ENCODE data around the gene WNK4. TPM values are rescaled to one million over a fixed set of nuclear protein-coding genes. Genes with fewer than 3 reads are reported as not detected.

Gene WNK4
- total and polyA plus RNA-seq, 9 of the 15 experiments (the other 6 are each of a cell fraction or from before 2014, with no cell fraction given), result 0.32 to 25.8 (median 4.5) TPM

- TF ChIP-seq CTCF (IDR thresholded peaks at IDR 0.05 in 2 of 3, conservative IDR thresholded peaks at IDR 0.05 in 1 of 3; ENCODE audit: insufficient read depth in 2 of 3, low read depth in 1 of 3, low read length in 3 of 3) (peak in 1 of 3 experiments; percentile 29; a peak in 2 of 6 replicates), BHLHE40 (IDR thresholded peaks at IDR 0.05; ENCODE audit: low read length) (peak; percentile 99), ATF4 (CRISPR knock-in tag; IDR thresholded peaks at IDR 0.05) (no peak), ZNF140 (CRISPR knock-in tag; IDR thresholded peaks at IDR 0.05) (no peak), ZNF639 (CRISPR knock-in tag; conservative IDR thresholded peaks at IDR 0.05 in 1 of 2, IDR thresholded peaks at IDR 0.05 in 1 of 2) (peak in 1 of 2 experiments; percentile 45; a peak in 1 of 4 replicates), JUN (IDR thresholded peaks at IDR 0.05; ENCODE audit: borderline replicate concordance, low read depth, low read length) (peak; percentile 62; the same call in 1 of the 2 replicates), JUN (CRISPR knock-in tag; IDR thresholded peaks at IDR 0.05; ENCODE audit: borderline replicate concordance) (no peak), ZBTB7A (IDR thresholded peaks at IDR 0.05; ENCODE audit: borderline replicate concordance, control insufficient read depth, low read depth, low read length) (peak; percentile 51; the same call in 1 of the 2 replicates), EP300 (IDR thresholded peaks at IDR 0.05; ENCODE audit: low read length) (peak; percentile 35; the same call in 1 of the 2 replicates), ZZZ3 (IDR thresholded peaks at IDR 0.05) (no peak), RCOR1 (IDR thresholded peaks at IDR 0.05; ENCODE audit: borderline replicate concordance in 1 of 2, low read depth in 2 of 2, low read length in 2 of 2) (peak in 1 of 2 experiments; percentile 45; a peak in 2 of 4 replicates), TAF1 (IDR thresholded peaks at IDR 0.05; ENCODE audit: control insufficient read depth, extremely low read depth, insufficient read depth, low read length, severe bottlenecking) (no peak), EGR1 (conservative IDR thresholded peaks at IDR 0.05) (peak; percentile 63), POLR2AphosphoS5 (IDR thresholded peaks at IDR 0.05; ENCODE audit: control insufficient read depth, insufficient read depth, low read depth, low read length) (no peak), ZNF316 (IDR thresholded peaks at IDR 0.05) (0 out of 2 replicates have a peak, but pooled peaks have one; percentile 5)
These were observed 36.1 kb upstream of the WNK4 start (continued) for GRCh38 chr17:42744283-42744805.

All from K562 (cell line).